ENCODE results near the gene BACE1.

Gene BACE1

DNA sequence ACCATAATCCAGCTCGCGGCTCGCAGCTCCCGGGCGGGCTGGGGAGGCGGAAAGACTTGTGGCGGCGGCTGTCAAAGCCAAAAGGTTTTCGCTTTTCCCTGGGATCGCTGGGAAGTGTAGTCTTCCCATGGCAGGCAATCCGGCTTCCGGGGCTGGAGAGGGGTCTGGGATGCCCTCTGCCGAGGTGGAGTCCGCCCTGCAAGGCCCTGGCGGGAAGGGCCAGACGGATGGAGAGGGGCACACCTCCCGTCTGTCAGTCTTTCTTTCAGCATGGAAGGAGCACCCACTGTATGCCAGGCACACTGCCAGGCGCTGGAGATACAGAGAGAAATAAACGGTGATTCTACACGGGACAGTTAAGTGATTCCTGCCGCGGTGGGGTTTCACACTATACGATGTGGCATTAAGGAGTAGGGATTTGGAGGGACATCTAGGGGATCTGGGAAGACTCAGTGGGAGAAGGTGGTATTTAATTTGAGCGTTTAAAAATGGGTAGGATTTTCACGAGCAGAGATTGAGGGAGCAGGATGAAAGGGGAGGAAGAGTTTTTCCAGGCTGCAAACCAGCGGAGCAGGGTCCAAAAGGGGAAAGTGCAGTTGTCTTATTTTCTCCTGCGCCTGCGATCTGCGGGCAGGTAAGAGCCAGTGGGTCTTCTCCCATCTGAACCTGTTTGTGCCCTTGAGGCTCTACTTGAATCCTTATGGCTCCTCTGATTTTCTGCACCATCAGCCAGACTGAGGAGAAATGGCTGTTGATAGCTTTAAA, at the start of gene BACE1:
Gene BACE1, minus strand, starts transcription at position 60 of the 765 bp plus-strand sequence. CDS start 461 bp downstream, outside the sequence.
- peak within 1 kb of the TSS in 17 of 21 experiments; percentile 5 to 84 (median 68) for H3K27ac ChIP-seq
- peak within 1 kb of the TSS; percentile 59 to 89 (median 66) for H3K4me3 ChIP-seq

GRCh38 chr11:117361432-117361831, 45.4 kb upstream of the BACE1 start:
- Histone ChIP-seq H3K4me3 (no peak overlapping the region), H3K27ac (no peak overlapping the region)

DNA sequence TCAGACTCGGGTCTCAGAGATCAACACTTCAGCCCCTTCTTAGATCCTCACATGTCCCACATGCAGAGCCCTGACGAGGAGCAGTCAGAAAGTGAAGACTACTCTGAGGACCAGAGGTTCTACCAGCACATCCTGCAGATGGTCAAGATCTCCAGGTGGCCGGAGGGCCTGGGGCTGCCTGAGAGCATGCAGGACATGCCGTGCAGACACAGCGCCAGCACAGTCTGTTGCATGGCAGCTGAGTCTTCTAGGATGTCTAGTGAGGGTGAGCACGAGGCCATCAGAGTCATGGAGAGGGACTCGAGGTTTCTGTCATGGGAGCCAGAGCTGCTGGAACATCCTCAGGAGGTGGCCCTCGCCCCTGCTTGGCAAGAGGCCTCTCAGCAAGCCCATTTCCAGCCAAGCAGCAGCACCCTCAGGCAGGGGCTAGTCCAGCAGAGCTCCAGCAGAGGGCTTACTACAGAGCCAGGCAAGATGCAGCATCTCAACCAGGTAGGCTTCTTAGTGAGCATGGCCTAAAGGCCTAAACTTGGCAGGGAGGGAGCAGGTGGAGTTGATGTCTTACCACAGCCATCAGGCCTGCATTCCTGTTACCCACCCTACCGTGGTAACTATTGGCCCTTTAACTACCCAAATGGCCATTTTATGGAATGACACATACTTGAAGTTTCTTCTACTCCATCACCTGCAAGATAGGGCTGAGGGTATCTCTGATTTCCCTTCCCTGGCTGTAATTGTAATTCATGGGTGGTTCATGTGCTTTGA, 40.3 kb upstream of the BACE1 start:
- Histone ChIP-seq H3K4me3 (no peak overlapping the region), H3K27ac (no peak overlapping the region)

GRCh38 chr11:117354550-117354949, 38.5 kb upstream of the BACE1 start:
- Histone ChIP-seq H3K4me3 (no peak overlapping the region), H3K27ac (no peak overlapping the region)

DNA sequence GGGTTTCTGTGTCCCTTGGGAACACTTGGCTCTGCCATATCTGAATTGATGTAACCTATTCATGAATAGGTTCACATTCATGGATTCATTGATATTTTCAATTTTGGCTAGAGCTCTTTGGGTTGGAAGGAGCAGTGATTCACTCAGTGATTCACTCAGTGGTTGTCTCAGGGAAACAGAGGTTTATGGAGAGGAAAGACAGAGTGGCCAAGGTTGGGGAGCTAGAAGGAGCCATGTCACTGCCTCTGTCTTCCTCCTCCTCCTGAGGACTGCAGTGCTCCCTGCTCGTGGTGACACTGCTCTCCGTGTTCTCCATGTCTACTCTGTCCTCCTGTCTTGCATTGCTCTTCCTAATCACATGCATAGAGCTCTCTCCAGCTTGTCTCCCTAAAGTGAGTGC, 29.0 kb upstream of the BACE1 start:
- H3K4me3 ChIP-seq: no peak overlapping the region
- no peak overlapping the region for H3K27ac ChIP-seq

- no peak overlapping the region for H3K4me3 ChIP-seq
- no peak overlapping the region for H3K27ac ChIP-seq
Measured at GRCh38 chr11:117337076-117337475, 21.0 kb upstream of the BACE1 start.

- Histone ChIP-seq H3K27ac (no peak overlapping the region), H3K4me3 (no peak overlapping the region)
Measured at GRCh38 chr11:117335399-117335798, 19.3 kb upstream of the BACE1 start.

DNA sequence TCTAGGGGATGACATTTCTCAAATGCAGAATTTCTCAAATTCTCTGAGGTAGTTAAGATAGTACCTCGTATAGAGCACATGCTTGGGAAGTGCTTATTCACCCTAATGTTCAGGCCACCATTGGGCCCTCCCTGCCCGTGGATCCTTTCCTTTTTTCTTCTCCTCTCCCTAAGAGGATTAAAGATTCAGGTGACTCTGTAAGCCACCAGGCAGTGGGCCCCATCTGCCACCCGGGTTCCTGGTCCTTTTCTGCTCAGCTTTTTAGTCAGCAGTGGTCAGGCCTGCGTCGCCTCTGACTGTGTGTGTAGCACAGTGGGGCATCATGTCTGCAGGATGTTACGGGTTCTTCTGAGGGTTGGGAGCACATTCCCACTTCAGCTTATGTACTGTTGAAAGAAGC, 18.8 kb upstream of the BACE1 start:
- no peak overlapping the region for H3K4me3 ChIP-seq
- no peak overlapping the region for H3K27ac ChIP-seq

DNA sequence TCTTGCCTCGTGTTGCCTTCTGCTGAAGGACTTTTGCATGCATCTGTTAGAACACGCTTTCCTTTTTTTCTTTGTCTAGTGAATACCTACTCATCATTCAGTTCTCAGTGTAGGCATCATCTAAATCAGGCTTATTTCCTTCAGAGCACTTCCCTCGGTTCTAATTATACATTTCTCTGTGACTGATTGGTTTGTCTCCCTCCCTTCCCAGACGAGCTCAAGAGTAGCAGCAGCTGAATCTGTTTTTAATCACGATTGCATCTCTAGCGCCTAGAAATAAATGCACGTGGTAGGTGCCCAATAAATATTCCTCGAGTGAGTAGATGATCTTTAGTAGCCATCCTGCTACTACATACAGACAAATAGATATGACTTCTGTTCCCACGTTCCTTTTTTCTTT, 17.9 kb upstream of the BACE1 start:
- H3K4me3 ChIP-seq: no peak overlapping the region

DNA sequence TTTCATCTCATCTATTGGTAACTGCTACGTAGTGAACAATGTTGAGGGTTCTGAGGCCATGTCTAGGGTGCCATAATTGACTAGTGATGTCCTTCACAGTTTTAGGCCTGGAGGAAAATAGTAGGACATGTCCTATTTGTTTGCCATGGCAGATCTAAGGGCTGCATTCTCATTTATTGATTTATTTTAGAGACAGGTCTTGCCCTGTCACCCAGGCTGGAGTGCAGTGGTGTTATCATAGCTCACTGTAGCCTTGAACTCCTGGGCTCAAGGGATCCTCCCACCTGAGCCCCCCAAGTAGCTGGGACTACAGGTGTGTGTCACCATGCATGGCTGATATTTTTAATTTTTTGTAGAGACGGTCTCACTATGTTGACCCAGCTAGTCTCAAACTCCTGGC, 16.8 kb upstream of the BACE1 start:
- H3K27ac ChIP-seq: no peak overlapping the region
- no peak overlapping the region for H3K4me3 ChIP-seq

More for the DNA sequence above, 17.9 kb upstream of the BACE1 start:
- H3K27ac ChIP-seq: no peak overlapping the region

- Histone ChIP-seq H3K27ac (peak overlapping the region in 20 of 21 experiments; percentile 79 to 96 (median 90)), H3K4me3 (peak overlapping the region; percentile 49 to 92 (median 64))
Measured at GRCh38 chr11:117328375-117329010, 12.4 kb upstream of the BACE1 start.

DNA sequence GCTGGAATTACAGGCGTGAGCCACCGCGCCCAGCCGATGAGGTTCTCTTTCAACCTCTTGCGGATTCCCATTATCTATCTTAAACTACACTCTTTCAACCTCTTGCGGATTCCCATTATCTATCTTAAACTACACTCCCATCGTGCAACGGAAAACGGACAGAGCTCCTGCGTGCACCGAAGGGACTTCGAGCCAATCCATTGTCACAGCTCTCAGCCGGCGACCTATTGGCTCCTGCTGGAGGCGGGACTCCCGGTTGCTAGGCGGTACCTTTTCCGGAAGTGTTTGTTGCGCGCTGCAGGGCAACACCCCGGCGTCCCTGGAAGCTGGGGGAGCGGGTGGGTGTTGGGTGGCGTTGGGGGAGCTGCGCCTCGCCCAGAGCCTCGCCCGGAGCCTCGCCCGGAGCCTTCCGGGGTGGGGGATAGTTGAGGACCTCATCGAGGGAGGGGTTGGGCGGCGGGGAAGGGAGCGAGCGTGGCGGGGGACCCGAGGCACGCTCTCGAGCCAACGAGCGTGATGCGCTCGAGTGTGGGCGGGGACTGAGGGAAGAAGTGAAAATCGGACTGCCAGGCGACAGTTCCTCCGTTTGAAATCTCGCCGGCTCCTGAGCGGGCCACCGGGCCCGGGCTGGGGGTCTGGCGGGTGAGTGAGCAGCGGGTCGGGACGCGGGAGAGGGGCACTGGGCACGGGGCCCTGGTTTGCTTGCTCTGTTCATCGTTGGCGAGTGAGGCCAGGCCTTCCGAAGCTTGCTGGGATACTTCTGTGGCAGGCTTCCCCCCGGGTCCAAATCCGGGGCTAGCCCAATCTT, 11.7 kb upstream of the BACE1 start, which contains the start of gene CEP164:
Gene CEP164, plus strand, starts transcription at position 288 of the 808 bp plus-strand sequence. CDS start 10,733 bp downstream, outside the sequence.
- peak within 1 kb of the TSS; percentile 49 to 92 (median 64) for H3K4me3 ChIP-seq
- H3K27ac ChIP-seq: peak within 1 kb of the TSS in 20 of 21 experiments; percentile 79 to 96 (median 90)

DNA sequence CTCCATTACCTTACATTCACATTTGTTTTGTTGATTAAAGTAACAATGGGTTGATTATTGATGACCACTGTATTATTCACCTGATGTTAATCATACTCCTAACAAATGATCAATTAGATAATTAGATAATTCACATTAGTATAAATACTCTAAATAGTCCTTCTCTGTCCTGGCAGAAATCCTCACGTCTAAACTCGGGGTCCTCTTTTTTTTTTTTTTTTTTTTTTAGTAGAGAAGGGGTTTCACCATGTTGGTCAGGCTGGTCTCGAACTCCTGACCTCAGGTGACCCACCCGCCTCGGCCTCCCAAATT, 11.2 kb upstream of the BACE1 start:
- Histone ChIP-seq H3K27ac (peak overlapping the region in 10 of 21 experiments; percentile 86 to 96 (median 90)), H3K4me3 (peak overlapping the region in 5 of 7 experiments; percentile 49 to 92 (median 64))

GRCh38 chr11:117319214-117319840, 3.3 kb upstream of the BACE1 start:
- Histone ChIP-seq H3K4me3 (no peak overlapping the region), H3K27ac (no peak overlapping the region)

DNA sequence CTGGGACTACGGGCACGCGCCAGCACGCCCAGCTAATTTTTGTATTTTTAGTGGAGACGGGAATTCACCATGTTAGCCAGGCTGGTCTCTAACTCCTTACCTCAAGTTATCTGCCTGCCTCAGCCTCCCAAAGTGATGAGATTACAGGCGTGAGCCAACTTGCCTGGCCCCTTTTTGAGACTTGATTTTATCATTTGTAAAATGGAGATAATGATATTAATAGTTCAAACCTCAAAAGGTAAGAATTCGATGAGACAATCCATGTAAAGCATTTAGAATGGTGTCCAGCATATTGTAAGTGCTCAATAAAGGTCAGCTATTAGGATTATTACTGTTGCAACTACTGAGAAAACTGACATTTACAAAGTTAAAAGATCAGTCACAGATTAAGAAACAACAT, 2.7 kb upstream of the BACE1 start:
- H3K27ac ChIP-seq: no peak overlapping the region
- no peak overlapping the region for H3K4me3 ChIP-seq

DNA sequence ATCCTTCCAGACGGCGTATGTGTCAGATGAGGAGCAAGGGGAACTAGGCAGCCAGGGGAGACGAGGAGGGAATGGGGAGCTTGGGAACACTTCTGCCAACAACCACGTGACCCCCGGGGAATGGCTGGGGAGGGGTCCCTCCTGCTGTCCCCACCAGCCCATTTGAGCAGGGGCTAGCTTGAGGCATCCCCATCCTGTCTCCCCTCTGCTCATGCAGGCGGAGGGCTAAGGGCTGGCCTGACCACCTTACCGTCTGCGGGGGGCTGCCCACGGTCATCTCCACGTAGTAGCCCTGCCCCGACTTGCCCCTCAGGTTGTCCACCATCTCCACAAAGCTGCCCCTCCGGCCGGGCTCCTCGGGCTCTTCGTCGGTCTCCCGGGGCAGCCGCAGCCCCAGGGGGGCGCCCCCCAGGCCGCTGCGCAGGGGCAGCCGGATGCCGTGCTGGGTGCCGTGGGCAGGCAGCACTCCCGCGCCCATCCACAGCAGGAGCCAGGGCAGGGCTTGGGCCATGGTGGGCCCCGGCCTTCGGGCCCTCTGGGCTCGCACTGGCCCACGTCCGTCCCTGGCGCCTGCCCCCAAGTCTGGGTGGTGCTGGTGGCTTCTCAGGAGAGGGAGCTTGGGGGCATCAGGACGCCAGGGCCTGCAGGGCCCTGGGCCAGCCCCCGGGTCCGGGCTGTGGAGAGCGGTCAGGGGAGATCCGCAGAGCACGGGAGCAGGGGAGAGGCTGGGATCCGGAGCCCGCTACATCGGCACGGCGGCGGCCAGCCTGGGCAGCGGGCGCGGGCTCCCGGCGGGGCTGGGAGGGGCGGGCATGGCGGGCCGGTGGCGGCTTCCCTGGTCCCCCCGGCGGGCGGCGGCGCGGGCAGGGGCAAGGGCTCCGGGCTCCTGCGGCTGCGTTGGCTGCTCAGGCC, 515 bp downstream of the BACE1 start:
- Histone ChIP-seq H3K27ac (peak overlapping the region in 17 of 21 experiments; percentile 5 to 84 (median 68)), H3K4me3 (peak overlapping the region; percentile 59 to 89 (median 66))

- Histone ChIP-seq H3K27ac (peak overlapping the region in 5 of 21 experiments; percentile 18 to 73 (median 64)), H3K4me3 (peak overlapping the region; percentile 59 to 89 (median 66))
Measured at GRCh38 chr11:117314840-117315239, 1.2 kb downstream of the BACE1 start.

Measured in skin epidermis (tissue), 12 donors.